ENCODE results near the gene HIPK3.

DNA sequence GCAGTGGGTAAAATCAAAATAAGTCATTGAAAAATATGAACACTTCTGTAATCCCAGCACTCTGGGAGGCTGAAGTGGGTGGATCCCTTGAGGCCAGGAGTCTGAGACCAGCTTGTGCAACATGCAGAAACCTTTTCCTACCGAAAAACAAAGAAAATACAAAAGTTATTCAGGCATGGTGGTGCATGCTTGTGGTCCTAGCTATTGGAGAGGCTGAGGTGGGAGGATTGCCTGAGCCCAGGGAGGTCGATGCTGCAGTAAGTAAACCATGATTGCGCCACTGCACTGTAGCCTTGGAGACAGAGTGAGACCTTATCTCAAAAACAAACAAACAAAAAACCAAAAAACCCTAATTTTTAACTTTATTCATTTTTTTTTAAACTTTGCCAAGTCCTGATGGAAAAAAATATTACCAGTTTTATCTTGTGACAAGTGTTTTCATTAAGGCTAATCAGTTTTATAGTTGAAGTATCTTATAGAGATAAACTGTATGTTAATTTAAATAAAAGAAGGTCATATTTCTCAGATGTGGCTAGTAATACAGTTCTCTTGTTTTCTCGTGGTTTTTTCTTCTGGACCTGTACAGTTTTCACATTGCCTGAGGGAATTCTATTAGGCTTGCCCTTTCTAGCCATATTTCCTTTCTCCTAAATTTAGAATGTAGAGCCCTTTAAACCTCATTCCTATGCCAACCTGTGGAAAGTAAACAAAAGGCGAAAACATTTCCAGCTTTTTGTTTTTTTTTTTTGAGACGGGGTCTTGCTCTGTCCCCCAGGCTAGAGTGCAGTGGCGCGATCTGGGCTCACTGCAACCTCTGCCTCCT, 9.4 kb downstream of the HIPK3 start:
- TF ChIP-seq GATA3 (IDR thresholded peaks at IDR 0.05; ENCODE audit: low read depth, low read length) (no peak), GATA2 (IDR thresholded peaks at IDR 0.05; ENCODE audit: low read depth, low read length) (no peak)

All from SH-SY5Y (cell line).